Activated CD4-positive, CD25-positive, alpha-beta regulatory T cell (primary cell): ENCODE results near the gene LAIR2.

Source experiments
- DNase-seq, 4 experiments: peaks; one replicate each; lab custom pipeline; 2025; lab: John Stamatoyannopoulos, UW

LAIR2 gene

GRCh38 chr19:54502518-54503048 is at the start of gene LAIR2:
Gene LAIR2, plus strand, starts transcription at chr19:54502831. Its CDS starts 88 bp downstream, at chr19:54502919.
- no peak for DNase-seq

- DNase-seq = no peak
These were observed 48.5 kb upstream of the LAIR2 start for GRCh38 chr19:54453921-54454780.

GRCh38 chr19:54454781-54455675 is 47.6 kb upstream of the LAIR2 start:
- DNase-seq = no peak

- DNase-seq = no peak
These were observed 46.7 kb upstream of the LAIR2 start for GRCh38 chr19:54455786-54456422.

GRCh38 chr19:54456423-54457373 is 45.9 kb upstream of the LAIR2 start:
- DNase-seq = no peak

- DNase-seq = no peak
These were observed 44.6 kb upstream of the LAIR2 start for GRCh38 chr19:54457773-54458647.

- no peak for DNase-seq
These were observed 43.9 kb upstream of the LAIR2 start for GRCh38 chr19:54458648-54459281.

GRCh38 chr19:54459282-54460229 is 43.1 kb upstream of the LAIR2 start:
- no peak for DNase-seq

- no peak for DNase-seq
These were observed 42.2 kb upstream of the LAIR2 start for GRCh38 chr19:54460230-54461005.

GRCh38 chr19:54461210-54461609 is 41.4 kb upstream of the LAIR2 start:
- no peak for DNase-seq

GRCh38 chr19:54461613-54462012 is 41.0 kb upstream of the LAIR2 start:
- no peak for DNase-seq

GRCh38 chr19:54462047-54462654 is 40.5 kb upstream of the LAIR2 start:
- DNase-seq = no peak

- DNase-seq = peak in 3 of 4 experiments; percentile 28 to 57 (median 52)
These were observed 39.7 kb upstream of the LAIR2 start for GRCh38 chr19:54462655-54463530.

GRCh38 chr19:54463531-54464043 is 39.0 kb upstream of the LAIR2 start, which contains the start of gene LENG9:
Gene LENG9, minus strand, starts transcription at chr19:54463778. Its CDS starts 252 bp downstream, at chr19:54463526.
- DNase-seq = peak; percentile 83 to 91 (median 86)

GRCh38 chr19:54464044-54464629 is 38.5 kb upstream of the LAIR2 start:
- peak; percentile 76 to 87 (median 82) for DNase-seq
